Inferior parietal cortex (tissue), 1 donor: ENCODE measurements around the gene LYRM2.

Experiments
- DNase-seq: peaks from one replicate; pipeline ENCODE4 v3.0.0-alpha.2; 2016; ENCODE audit errors: extremely low spot score

The LYRM2 gene

DNA sequence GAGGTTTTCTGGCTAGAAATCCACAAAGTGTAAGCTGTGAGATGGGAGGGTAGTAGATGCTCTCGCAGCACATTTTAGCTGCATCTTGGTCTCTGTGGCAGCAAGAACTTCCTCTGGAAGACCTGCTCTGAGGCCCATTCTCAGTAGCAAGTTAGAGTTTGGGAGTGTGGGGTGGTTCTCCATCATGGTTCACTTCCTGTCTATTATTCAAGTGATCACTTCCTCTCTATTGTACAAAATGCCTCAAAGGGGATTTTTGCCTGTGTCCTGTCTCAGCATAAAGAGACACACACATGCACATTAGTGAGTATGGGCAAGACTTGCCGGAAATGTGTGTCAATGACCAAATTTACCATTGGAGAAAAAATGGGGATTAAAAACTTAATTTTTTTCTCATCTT is 42.5 kb downstream of the LYRM2 start:
- no peak for DNase-seq

DNA sequence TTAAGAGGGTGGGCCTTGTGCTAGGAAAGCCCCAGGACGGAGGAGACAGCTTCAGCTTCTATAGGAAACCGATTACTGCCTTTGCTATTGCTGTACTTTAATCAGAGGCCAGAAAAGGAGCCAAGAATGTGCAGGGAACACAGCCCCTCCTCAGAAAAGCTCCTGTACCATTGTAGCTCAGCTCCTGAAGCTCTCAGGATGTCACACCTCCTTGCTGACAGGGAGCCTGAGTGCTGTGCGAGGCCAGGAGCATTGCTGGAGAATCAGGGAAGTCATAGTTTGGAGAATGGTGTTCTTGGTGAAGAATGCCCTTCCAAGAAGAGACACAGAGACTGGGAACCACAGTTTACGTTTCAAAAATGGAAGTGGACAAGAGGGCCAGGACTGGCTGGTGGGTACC is 46.8 kb downstream of the LYRM2 start:
- DNase-seq: no peak

DNA sequence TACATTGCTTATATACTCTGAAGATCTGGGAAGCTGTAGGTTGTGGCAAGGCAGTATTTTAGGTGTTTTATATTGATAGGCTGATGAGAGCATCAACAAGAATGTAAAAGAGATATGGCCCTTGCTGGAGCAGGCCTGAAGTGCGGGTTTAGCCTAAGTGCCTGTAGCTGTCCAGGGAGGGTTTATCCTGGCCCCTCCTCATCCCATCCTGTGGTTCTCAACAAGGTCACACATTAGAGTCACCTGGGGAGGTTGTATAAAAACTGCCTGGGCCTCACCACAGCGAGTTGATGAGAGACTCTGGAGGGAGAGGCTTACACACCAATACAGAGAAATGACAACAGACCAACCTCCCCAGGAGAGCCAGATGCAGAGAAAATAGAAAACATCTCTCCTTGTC is 48.4 kb downstream of the LYRM2 start:
- DNase-seq: no peak

DNA sequence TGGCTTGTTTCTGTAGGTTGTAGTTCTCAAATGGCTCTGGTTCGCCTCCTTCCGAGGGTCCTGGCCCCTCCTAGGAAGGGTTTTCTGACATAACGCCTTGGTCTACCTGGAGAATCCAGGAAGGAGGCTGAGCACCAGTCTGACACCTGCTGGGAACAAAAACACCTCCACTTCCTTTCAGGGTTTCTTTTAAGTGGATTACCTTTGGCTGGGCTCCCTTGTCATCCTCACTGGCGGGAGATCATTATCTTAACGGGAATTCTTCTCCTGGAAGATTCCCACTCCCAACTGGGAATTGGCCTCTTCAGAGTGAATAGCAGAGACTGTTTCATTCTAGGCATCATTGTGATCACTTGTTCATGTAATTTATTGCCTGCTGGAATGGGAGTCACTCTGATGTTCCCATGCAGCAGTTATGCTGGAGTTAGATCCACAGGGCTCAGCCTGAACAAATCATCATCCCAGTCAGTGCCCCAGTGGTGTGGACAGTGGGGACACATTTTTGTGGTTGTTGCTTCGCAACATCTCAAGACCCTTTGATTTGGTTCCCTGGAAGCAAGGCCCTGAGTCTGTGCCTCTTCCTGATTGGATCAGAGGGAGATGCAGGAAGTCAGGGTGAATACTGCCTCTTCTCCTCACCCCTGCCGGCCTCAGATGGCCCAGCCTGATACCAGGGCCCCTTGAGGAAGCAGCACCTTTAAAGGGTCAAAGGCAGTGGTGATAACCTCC is 49.1 kb downstream of the LYRM2 start:
- DNase-seq: no peak

DNA sequence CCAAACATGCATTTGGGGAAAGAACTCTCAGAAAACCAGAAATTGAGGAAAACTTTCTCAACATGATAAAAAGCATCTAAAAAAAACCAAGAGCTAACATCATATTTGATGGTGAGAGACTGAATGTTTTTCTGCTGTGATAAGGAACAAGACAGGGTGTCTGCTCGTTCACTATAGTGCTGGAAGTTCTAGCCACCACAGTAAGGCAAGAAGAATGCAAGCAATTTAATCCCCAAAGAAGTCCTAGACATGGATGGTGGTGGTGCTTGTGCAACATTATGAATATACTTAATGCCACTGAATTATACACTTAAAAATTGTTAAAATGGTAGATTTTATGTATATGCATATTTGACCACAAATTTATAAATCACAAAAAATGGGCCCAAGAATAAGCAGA is 53.4 kb downstream of the LYRM2 start:
- DNase-seq: no peak

DNA sequence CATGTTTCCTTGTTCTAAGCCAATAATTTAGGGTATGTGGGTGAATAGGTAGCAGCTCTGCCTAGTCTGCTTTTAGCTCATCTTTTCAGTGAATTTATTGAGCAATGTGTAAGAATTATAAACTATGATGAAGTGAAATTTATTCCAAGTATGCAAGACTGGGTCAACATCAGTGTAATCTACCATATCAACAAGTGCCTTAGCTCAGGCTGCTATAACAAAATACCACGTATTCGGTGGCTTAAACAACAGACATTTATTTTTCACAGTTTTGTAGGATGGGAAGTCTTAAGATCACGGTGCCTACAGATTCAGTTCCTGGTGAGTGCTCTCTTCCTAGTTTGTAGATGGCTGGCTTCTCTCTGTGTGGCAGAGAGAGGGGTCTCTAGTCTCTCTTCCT is 54.0 kb downstream of the LYRM2 start:
- no peak for DNase-seq

DNA sequence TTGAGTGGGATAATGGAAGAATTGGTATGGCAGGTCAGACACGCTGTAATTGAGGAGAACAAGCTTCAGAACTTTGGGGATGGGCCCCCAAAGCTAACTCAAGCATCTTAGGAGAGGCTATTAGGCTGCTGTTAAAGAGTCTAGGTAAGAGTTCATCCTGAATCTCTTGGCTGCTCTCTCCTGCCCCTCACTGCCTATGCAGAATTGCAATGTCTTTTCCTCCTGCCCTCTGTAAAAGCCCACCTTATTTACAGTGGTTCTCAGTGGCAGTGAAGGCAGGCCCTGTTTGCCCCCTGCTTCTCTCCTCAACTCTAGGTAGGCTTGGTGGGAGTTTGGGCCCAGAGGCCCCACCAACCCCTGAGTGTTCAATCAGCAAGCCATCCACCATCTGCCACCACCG is 55.0 kb downstream of the LYRM2 start:
- no peak for DNase-seq

DNA sequence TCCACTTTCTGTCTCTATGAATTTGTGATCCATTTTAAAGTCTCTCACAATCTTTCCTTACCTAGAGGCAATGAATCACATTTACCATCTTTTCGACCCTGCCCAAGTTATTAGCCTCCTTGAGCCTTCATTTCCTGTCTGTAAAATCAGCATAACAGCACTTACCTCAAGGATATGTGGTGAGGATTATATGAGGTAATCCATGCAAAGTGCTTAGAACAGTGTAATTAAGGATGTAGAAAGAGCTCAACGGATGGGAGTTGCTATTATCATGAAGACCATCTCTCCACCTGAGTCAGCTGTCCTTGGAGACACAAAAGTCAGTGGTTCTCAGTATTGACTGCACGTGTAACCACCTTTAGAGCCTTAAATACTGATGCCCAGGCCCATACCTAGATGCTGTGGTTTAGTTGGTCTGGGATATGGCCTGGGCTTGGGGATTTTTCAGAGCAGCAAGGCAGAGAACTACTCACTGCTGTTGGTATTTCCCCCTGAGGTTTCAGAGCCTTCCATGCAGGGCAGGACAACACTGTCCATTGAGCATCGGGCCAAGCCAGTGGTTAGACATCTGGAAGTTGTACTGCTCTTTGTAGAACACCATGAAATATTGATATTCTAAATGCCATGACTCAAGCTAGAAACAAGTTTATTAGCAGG is 55.8 kb downstream of the LYRM2 start:
- DNase-seq: no peak

DNA sequence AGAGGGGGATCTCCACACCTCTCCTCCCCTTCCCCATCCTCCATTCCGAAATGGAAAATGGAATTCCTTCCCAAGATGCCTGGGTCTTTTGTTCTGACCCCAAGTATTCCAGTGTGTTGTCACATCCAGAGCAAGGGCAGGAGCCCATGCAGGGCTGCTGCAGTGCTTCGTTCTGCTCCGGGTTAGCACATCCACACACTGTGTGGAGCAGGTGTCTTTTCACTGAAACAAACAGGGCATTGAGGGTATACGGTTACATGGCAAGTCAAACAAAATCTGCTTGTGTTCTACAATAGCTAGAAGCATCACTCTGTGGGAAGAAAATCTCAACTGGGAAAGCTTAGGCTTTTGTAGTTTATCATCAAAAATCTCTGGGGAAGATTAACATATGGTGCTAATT is 56.9 kb downstream of the LYRM2 start:
- no peak for DNase-seq

DNA sequence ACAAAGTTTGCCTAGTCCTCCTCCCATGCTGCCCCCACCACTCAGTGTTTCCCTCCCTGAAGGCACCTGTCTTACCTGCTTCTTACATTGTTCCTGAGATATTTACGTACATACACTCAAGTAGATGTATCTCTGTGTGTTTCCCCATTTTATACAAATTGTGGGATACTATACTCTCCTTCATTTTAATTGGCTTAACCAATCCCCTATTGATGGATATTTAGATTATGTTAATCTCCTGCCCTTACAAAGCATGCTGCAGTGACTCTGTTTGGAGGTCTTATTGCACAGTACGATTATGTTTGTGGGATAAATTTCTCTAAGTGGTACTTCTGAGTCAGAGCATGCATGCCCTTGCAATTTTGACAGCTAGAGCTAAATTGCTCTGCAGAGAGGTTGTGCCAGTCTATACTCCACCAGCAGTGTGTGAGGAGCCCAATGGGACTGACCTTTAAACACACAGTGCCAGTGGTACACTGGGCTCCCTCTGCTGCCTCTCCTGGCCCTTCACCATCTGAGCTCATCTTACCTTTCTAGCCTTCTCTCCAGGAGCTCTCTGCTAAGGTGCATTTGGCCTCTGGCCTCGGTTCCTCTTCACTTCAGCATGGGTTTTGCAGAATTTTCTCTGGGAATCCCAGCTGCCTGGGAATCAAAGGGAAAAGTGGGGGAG is 57.4 kb downstream of the LYRM2 start:
- DNase-seq: no peak

DNA sequence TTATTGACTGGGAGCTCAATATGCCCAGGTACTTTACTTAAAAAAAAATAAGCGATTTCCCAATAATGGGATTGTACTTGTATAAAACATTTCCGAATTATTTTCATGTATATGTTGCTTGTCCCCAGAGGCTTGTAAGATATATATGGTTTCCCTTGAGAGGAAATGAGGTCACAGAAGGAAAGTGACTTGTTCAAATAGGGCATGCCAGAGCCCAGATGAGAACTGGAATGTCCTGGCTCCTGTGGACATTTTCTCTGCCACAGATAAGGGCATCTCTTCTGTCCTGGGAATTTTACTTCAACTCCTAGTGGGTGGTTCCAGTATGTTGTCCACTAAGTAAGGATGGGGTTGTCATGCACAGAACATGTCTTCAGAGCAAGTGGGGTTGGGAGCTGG is 63.0 kb downstream of the LYRM2 start:
- no peak for DNase-seq

DNA sequence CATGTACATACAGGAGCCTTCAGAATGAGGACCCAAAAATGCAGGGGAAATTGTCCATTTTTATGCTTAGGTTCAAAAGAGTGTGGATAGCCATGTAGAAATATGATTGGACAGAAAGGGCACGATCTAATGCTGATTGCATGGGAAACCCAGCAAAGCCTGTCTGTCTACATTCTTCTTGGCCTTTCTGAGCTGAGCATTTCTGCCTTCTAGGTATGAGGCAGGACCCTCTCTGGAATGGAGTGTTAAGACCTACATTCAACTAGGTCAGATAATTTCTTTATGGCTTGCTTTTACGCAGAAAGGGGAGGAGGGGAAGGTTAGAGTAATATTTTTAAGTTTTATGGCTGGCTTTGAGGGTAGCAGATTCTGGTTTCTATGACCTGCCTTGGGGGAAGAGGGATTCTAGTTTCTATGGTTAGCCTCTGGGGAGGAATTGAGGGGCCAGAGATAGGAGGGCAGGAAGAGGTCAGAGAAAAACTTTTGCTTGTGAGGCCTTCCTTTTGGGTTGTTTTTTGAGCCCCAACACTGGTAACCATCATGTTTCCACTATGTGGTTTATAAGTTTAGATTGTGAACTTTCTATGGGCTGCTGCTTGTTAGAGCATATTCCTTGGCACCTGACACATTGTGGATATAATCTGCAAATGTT is 63.5 kb downstream of the LYRM2 start:
- DNase-seq: no peak

DNA sequence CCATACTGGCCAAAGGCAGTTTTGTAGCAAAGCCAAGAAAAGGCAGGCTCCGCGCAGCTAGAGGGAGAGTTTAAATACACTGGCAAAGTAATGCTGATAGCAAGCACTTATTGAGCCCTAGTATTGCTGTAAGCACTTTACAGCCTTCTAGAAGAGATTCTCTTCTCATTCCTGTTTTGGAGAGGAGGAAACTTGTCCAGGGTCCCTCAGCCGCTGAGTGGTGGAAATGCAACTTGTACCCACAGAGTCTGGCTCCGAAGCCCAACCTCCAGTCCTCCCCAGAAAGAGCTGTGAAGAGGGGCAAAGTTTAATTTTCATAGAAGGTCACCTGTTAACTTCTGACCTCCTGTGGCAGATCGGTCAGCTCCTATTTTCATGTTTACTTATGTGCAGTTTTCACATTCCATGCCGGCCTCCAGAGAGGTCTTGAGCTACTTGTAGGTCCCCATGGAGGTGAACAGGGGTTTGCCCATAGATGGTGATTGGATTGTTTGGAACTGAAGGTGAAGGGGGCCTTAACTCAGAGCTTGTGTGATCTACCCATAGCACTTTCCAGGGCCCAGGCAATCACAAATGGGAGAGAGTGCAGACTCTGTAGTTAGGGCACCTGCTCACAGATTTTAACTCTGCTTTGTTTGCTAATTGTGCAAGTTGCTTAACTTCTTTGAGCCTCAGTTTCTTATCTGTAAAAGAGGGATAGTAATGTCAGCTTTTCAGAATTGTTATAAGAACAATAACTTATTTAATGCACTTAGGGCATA is 70.7 kb downstream of the LYRM2 start:
- no peak for DNase-seq

DNA sequence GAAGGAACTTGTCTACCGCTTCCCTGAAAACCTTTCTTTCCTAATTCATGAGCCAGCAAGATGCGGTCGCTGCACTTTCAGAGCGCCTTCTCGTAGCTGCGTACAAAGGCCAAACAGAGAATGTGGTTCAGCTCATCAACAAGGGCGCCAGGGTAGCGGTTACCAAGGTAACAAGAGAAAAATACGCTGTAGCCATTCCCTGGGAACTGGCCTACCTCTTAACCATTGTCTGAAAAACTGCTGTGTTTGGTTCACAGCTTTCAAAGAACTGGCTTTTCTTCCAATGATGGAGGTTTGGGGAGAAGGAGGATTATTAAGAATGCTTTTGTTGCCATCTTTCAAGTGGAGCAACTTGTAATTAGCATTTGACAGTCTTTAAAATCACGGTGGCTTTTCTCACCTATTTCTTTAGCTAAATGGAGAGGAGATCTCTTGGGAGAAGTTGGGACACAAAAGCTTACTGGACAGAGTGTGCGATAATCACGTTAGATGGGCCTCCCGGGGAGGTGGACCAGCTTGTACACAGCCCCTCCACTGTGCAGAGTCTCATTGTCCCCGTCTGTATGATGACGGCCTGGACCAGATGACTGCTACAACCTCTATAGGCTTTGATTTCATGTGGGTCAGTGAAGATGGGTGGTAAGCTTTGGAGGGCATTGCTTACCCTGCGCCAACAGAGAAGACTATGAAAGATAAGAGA is 71.5 kb downstream of the LYRM2 start:
- no peak for DNase-seq

DNA sequence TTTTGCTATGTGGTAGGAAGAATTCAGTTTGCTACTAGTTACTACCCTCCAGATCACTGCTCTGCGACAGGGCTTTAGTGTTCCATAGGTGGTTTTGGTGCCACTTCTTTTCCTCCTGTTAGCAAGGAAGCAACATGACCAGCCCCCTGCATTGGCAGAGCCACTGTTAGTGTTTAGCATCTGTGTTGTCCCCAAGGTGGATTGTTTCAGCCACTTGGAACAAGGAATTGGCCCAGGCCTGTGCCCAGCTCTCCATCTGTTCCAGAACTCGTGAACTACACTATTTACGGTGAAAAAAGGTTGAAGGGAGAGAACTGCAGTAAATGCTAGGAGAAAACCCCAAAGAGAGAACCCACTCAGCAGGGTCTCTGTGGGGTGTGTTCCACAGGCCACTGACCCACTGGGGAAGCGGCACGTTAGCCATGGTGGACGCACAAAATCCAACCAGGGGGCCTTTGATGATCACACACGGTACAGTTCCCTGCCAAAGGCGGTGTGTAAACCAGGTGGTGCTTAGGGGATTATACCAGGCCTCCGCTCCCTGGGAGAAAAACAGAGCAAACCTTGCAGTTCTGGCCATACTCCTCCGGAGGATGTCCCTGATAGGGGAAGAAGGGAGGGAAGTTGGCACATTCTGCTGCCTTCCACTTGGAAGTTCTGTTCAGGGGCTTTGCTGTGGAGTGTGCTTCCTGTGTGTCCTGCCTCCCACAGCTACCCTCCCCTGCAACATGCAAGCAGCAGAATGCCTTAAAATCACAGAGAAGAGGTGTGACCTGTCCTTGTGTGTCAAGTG is 72.3 kb downstream of the LYRM2 start:
- no peak for DNase-seq

DNA sequence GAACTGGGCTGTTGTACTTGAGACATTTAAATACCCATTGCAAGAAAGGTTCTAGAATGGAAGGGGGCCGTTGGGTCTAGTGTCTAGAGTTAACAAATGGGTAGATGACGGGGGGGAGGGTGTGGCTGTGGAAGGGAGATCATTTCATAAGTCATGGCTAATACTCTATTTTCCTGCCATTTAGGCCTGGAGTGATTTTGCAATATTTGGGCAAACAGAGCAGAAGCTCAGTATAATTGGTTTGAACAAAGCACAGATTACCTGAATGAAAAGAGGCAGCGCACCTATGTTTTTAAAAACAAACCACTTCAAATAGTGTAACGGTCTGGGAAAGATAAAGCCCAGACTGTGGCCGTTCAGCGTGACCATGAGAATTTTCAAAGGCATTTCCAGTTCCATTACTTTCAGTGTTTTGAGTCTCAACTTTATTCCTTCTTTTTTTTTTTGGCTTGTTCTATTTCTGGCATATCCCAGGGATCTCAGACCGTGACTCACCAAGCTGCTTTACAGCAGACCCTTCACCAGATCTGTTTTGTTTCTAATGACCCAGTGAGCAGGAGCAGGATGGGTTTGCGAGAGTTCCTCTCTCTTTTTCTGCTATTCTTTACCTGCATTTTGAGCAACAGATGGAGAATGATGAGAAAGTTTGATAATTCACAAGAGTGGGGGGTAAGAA is 73.7 kb downstream of the LYRM2 start:
- DNase-seq: no peak

DNA sequence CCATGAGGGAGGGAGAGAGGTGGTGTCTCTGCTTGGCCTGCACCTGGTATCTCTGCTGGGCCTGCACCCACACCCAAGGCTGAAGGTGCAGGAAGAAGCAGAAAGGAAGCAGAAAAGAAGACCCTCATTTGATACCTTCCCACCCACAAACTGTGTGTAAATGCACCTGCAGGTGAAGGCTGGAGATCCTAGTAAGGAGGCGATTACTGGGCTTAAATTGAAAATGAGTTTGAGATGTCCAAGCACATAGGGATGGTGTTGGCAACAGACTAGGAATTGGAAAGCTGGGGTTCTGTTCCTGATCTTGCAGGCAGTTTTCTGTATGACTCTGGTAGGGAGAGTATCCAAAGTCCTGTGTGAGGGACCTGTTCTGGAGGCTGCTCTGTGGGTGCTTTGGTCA is 74.7 kb downstream of the LYRM2 start:
- no peak for DNase-seq

DNA sequence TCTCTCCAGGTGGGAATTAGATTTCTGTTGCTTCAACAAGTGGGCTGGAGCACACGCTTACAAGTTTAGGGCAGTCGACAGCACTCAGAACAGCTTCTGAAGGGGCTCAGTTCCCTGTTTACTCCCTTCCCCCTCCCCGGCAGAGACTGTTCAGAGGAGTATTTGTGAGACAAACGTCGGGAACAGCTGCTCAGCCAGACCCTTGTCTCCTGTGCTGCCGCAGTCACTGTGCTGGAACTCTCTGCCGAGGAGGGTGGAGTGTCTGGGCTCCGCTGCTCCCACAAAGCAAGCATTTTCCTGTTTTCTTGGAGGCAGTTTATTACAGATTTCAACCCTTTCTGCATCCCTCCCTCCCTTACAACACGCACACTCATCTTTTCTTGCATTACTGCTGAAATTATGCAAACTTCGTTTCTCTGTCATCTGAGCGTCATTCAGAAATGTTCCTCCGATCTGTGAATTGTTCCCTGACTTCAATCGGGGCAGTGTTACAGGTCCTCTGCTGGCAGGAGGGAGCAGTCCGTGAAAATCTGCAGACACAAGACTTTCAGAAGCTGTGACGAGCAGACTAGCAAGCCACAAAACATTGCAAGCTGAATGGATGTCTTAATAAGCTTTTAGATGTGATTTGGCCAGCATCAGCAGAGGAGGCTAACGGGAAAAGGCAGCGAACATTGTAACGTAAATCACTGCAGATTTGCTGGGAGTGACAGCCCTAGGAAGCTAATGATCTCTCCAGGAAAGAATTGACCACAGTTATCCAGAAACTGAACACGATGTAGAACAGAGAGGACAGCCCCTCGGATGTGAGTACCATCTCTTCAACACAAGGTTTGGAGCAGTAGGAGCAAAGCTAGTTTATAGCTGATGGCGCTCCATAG is 76.2 kb downstream of the LYRM2 start:
- peak; percentile 61 for DNase-seq

DNA sequence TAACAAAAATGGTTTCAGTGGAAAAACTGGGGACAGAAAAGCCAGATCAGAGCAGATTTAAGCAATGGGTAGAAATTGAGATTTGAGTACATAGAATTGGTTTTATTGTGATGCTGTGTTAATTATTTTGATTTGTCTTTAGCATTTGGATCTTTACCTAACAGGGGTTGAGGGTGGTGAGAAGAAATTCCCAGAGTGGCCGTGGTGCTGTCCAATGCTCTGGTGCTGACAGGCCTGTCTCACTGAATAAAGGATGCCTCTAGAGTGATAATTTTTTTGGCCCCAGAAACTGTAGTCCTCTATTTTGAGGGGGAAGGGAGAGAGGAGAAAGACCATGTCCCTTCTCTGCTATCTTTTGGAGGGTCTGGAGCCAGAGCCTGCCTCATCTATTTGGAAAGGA is 79.1 kb downstream of the LYRM2 start:
- no peak for DNase-seq
